Stimulated activated CD8-positive, alpha-beta memory T cell treated with anti-CD3 and anti-CD28 coated beads, Interleukin-2, amount 100 ng/mL, for 48 hours (primary cell): ENCODE results near the gene ZNF564.
A peak's percentile ranks its signal among the peaks of the same experiment; 100 is the strongest.
"Not testable (repeated sequence)": the region's sequence is repeated elsewhere in the genome, so short reads cannot be mapped to it uniquely, and the experiment has no call there.

Experiments used
- DNase-seq, 2 donors: peaks; one replicate each; pipeline ENCODE4 v3.0.0-alpha.2; 2020; ENCODE audit warnings: low read depth in 2 of 2

ZNF564 gene

DNA sequence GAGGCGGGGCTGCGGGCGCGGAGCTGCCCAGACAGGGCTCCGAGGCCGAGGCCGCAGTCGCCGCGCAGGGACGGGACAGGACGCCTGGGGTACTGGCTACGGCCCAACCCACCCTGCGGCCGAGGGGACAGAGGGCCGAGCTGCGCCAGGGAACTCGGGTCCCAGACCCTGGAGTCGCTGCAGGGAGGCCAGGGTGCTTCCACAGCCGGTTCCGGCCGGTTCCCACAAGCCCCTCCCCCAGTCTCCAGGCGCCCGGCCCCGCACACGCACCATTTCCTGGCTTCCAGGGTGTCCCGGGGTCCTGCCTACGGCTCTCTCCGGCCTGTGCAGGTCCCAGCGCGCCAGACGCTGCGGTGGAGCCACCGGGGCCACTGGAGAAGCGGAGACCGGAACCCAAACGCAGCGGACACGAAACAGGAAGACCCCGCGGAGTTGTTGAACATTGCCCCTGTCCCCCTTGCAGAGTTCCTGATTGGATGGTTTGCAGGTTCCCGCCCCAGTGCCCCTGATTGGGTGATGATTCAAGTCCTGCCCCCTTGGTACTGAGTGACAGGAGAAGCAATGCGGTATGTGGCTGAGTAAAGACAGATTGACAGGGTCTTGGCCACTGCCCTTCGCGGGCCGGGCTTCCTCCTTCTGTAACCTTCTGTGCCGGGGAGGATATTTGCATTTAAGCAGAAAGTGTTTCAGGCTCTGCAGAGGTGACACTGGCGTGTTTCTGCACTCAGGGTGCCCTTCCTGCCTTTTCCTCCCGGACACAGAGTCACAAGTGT is at the start of gene ZNF564:
Gene ZNF564 (minus strand): TSS at position 423 of the 773 bp plus-strand sequence. CDS start 150 bp downstream, at position 273.
- DNase-seq: peak; percentile 75 to 86

DNA sequence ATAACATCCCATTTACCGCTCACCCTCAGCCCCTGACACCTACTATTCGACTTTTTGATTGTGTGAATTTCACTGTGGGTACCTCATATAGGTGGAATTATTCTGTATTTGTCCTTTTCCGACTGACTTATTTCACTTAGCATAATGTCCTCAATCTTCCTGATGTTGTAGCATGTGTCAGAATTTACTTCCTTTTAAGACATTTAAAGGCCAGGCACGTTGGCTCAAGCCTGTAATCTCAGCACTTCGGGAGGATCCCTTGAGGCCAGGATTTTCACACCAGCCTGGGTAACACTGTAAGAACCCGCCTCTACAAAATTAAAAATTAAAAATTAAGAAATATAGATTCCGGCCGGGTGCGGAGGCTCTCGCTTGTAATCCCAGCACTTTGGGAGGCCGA is 46.3 kb upstream of the ZNF564 start:
- no peak for DNase-seq

DNA sequence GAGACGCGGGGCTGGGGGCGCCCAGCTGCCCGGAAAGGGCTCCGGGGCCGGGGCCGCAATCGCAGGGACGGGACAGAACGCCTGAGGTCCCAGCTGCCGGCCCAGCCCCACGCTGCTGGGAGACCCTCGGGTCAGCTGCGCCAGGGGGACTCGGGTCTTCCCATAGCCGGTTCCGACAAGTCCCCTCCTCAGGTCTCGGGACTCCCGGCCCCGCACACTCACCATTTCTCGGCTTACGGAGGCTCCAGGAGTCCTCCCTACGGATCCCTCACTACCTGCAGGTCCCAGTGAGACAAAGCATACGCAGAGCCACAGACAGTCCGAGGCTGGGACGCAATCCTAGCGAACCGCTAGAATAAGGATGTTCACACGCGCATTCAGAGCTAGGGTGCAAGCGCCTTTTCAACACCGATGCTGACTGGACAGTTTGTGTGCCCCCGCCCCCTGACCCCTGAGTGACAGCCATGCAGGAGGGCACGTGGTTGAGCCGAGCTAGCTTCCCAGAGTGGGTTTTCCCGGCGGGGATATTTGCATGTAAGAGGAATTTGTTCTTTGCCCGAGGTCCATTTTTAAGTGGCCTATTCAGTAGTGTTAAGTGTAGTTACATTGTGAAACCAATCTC is 45.8 kb upstream of the ZNF564 start:
- no peak for DNase-seq

GRCh38 chr19:12596485-12596884 is 45.2 kb upstream of the ZNF564 start:
- no peak for DNase-seq

DNA sequence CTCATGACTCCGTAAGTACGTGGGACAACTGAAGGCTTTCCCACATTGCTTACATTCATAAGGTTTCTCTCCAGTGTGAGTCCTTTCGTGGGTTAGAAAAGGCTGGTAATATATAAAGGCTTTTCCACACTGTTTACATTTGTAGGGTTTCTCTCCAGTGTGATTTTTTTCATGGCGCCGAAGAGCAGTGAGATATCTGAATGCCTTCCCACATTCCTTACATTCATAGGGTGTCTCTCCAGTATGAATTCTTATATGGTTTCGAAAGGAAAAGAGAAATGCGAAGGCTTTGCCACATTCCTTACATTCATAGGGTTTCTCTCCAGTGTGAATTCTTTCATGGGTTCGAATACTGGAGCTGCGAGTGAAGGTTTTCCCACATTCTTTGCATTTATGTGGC is 29.8 kb upstream of the ZNF564 start:
- no peak for DNase-seq

DNA sequence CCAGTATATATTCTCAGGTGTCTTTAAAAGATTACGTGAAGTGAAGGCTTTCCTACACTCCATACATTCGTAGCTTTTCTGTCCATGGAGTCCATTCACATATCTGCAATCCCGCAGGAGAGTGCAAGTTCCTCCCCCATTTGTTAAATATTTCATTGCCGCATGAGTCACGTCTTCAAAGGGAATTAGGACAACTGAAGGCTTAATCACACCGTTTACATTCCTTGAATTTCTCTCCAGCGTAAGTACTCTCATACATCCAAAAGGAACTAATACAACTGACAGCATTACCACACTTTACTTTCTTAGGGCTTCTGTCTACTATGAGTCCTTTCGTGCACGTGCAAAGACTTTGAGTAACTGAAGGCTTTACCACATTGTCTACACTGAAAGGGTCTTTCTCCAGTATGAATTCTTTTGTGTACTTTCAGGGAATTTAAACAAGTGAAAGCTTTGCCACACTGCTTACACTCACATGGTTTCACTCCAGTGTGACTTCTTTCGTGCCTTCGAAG is 29.0 kb upstream of the ZNF564 start:
- DNase-seq: no peak

DNA sequence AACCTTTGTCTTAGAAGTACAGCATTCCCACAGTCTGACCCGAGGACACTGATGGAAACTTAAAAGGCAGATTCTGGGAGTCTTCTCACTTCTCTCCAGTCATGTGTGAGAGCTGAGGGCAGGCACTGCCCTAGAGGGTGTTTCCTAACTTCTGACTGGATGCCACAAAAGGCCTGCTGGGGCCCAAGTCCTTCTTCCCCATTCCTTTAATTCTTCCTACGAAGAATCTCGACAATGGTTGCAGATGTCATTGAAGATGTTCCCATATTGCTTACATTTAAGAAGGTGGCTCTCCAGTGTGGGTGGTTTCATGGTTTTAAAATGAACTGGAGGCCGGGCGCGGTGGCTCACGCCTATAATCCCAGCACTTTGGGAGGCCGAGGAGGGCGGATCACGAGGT is 27.4 kb upstream of the ZNF564 start:
- no peak for DNase-seq

- DNase-seq: no peak
Measured at GRCh38 chr19:12574036-12574435, 22.8 kb upstream of the ZNF564 start.

GRCh38 chr19:12567951-12568350 is 16.7 kb upstream of the ZNF564 start:
- DNase-seq: no peak

GRCh38 chr19:12566380-12566779 is 15.1 kb upstream of the ZNF564 start:
- DNase-seq: not testable (repeated sequence)

DNA sequence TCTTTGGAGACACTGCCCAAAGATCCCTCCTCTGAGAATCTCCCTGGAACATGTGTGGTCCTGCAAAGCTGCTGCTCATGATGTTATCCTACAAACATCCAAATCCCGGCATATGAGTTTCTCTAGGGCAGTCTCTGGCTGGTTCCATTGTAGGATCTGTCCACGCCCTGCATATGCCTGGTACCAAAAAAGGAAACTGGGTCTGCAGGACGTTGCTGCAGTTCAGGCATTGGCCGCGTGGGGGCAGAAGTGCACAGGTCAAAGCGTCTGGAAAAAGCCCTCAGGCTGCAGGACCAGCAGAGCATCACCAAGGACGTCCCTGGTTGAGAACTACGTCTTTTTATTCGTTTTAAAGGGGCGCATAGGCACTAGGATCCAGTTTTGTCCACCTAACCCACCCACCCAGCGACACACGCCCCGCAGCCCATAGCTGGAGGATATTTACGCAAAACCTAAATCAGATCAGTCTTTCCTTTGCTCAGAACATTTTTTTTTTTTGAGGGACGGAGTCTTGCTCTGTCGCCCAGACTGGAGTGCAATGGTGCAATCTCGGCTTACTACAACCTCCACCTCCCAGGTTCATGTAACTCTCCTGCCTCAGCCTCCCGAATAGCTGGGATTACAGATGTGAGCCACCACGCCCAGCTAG is 12.9 kb upstream of the ZNF564 start:
- peak; percentile 81 to 92 for DNase-seq

DNA sequence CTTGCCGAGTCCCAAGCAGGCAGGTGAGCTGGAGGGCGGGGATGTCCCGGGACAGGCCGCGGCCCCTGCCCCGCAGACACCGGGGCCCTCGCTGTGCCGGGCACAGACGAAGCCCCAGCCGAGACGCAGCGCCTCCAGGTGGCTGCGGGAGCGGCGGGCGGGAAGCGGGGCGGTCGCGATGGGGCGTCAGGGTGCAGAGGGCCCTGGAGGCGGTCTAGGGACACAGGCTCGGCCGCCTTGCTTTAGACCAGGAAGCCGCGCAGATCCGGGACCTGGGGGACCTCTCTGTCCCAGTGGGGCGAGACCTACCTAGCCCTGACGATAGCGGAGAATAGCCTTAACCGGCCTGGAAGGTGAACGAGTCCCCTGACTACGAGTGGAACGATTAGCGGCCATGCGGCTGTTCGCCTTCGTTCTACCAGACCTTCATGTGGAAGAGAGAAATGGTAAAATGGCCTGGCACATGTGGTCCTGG is 4.2 kb upstream of the ZNF564 start:
- no peak for DNase-seq

DNA sequence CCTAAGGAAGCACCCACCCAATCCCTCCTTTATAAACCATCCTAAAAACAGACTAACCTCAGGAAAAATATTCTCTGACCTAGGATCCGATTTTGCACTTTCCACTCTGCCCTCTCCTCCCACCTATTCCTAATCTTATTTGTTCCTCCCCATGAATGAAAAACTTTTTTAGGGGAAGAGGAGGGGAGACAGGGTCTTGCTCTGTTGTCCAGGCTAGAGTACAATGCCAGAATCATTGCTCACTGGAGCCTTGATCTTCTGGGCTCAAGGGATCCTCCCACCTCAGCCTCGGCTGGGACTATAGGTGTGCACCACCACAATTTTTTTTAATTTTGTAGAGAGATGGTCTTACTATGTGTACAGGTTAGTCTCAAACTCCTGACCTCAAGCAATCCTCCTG is 4.4 kb downstream of the ZNF564 start:
- DNase-seq: no peak

- no peak for DNase-seq
Measured at GRCh38 chr19:12546068-12546467, 5.2 kb downstream of the ZNF564 start.

- DNase-seq: no peak
Measured at GRCh38 chr19:12545267-12545666, 6.0 kb downstream of the ZNF564 start.

DNA sequence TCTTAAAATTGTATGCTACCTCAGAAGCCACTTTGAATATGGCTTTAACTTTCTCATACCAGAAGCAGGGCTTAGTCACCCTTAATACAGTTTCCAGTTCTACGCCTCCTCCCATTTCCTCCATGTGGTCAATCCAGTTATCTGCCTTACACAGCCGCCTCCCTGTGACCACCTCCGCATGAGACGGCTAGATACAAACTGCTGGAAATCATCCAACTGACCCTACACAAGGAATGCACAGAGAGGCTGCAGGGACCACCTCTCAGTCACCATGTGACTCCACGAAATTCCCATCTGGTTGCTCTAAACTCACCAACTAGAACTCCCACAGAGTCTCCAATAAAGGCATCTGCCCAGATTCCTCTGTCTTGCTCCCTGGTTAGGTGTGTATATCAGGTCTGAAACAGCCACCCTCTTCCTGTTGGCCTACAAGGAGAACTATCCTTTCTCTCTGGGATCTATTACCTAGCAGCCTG is 6.8 kb downstream of the ZNF564 start:
- DNase-seq: no peak

DNA sequence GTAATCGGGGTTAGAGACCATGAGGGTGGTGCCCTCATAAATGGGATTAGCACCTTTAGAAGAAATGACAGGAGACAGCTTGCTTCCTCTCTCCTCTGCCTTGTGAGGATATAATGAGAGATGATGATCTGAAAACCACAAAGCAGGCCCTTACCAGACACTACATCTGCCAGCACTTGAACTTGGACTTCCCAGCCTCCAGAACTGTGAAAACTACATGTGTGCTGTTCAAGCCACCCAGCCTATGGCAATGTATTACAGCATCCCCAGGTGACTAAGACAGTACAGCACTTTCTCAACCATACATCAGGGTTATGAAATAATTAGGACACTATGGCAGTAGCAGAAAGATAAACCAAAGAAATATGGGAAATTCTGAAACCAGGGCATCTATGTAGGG is 7.4 kb downstream of the ZNF564 start:
- no peak for DNase-seq

DNA sequence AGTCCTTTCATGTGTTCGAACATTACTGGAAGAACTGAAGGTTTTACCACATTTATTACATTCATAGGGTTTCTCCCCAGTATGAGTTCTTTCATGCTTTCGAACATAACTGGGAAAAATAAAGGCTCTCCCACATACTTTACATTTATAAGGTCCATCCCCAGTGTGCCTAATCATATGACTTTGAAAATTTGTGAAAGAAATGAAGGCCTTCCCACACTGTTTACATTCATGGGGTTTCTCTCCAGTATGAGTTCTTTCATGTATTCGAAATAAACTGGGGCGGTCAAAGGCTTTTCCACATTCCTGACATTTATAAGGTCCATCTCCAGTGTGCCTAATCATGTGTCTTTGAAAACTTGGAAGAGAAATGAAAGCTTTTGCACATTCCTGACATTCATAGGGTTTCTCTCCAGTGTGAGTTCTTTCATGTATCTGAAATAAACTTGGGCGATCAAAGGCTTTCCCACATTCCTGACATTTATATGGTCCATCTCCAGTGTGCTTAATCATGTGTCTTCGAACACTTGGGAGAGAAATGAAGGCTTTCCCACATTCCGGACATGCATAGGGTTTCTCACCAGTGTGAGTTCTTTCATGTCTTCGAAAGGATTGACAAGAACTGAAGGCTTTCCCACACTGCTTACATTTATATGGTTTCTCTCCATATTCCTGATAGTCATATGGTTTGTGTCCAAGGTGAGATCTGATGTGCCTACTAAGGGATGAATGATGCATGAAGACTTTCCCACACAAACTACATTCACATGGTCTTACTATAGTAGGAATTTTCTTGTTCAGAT is 24.0 kb downstream of the ZNF564 start:
- no peak for DNase-seq

GRCh38 chr19:12526542-12526941 is 24.7 kb downstream of the ZNF564 start:
- no peak for DNase-seq

DNA sequence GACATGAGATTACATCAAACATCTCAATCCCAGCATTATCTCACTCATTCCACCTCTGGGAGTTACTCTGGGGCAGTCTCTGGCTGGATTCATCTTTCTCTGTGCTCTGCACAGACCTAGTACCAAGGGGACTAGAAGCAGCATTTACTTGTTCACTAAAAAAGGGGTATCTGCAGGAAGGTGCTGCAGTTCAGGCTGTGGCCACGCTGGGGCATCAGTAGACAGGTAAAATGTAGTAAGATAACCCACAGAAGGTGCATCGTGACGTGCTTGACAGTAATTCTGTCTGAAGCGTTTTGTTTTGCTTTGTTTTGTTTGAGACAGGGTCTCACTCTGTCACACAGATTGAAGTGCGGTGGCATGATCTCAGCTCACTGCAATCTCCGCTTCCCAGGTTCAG is 29.3 kb downstream of the ZNF564 start:
- no peak for DNase-seq

DNA sequence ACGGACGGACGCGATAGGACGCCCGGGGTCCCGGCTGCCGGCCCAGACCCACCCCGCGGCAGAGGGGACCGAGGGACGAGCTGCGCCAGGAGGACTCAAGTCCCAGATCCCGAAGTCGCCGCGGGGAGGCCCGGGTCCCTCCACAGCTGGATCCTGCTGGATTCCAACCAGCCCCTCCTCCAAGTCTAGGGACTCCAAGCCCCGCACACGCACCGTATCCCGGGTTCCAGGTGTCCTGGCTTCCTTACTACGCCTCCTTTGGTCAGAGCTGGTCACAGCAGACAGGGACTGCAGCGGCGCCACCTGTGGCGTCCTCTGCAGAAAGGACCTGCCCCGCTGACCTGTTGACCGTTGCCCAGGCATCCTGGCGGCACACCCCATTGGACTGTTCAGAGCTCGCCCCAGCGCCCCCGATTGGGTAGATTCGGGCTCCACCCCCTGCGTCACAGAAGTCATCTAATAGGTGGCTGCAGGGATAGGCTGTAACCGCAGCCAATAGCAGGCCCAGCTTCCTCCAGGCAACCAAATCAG is 37.7 kb downstream of the ZNF564 start:
- DNase-seq: no peak
